Fibroblast of skin of left quadriceps (primary cell): ENCODE data around the gene QKI.
"Not testable (repeated sequence)": the region's sequence is repeated elsewhere in the genome, so short reads cannot be mapped to it uniquely, and the experiment has no call there.

Source experiments
- DNase-seq, 2 experiments: peaks; one replicate each; pipeline ENCODE4 v3.0.0-alpha.2; 2013; ENCODE audit warnings: low read depth in 2 of 2

Gene QKI

DNA sequence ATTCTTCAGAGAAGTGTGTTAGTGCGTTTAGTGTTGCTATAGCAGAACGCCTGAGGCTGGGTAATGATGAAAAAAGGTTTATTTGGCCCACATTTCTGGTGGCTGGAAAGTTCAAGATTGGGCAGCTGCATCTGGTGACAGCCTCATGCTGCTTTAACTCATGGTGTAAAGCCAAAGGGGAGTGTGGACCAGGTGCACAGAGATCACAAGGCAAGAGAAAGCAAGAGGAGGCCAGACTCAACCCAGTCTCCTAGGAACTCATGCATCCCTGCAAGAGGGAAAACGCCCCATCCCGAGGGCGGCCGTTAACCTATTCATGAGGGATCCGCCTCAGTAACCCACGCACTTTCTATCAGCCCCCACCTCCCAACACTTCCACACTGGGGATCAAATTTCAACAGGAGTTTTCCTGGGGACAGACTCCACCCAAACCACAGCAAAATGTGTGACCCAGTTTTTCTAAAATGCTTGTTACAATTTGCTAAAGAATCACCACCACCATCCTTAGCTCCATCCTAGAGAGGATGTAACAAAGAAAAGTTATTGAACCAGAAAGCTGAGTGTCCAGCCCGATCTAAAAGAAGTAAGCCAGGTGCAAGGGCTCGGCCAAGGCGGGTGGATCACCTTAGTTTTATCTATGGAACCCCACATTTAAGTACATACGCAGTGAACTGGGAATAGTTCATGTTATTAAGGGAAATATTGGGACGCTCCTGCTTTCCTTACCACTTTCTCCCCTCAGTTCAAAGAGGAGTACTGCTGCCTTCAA lies 164.8 kb downstream of the QKI start:
- no peak for DNase-seq

- no peak for DNase-seq
Observed at GRCh38 chr6:163579880-163580295, 165.4 kb downstream of the QKI start.

- DNase-seq: no peak
Observed at GRCh38 chr6:163580311-163581030, 166.0 kb downstream of the QKI start.

- DNase-seq: no peak
Observed at GRCh38 chr6:163583558-163583957, 169.0 kb downstream of the QKI start.

DNA sequence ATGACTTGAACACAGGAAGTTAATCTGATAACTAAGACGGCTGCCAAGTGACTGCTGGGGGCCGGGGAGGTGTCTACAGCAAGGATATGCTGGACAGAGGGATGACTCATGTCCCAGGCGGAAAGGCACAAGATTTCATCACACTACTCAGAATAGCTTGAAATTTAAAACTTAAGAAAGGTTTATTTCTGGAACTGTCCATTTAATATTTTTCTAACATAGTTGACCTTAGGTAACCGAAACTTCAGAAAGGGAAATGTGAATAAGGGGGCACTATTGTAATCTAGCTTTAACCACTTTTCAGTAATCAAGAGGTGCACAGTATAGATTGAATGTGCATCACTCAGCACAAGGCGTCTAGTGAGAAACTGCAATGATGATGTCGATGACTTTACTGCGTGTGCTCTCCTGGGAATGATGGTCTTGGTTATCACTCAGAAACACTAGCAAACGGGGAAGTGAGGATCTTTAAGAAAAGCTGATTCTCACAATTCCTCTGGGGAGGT lies 171.5 kb downstream of the QKI start:
- peak; percentile 58 to 63 for DNase-seq

GRCh38 chr6:163586888-163587287 lies 172.4 kb downstream of the QKI start:
- DNase-seq: no peak

DNA sequence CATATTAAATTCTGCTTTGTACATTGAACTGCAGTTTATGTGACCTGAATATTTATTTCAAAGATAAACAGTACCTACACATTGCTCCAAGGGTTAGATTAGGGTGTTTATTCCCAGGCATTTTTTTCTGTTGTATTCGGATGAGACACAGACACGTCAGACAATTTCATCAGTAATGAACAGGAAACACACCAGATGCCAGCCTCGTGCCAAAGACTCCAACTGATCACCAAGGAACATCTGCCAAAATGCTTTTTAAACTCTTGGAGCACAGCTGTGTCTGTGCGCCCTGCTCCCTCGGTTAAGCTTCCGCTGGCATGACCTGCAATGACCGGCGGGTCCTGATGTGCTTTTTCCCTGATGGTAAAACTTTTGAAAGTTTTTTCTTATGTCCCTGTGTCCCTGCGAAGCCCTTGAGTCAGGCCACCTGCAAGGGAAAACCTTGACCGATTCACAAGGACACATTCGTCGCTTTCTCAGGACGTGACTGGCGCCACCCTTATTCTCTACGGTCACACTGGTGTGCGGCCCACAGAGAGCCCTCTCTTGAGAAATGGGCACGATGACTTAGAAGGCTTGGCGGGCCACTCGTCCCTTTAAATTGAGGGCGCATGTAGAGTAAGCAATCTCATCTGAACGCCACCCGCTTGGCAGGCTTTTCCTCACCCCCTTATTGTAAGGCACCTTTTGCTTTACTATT lies 173.9 kb downstream of the QKI start:
- DNase-seq: peak in 1 of 2 experiments; percentile 21

GRCh38 chr6:163589387-163589786 lies 174.9 kb downstream of the QKI start:
- DNase-seq: no peak

GRCh38 chr6:163590132-163590531 lies 175.6 kb downstream of the QKI start:
- DNase-seq: not testable (repeated sequence)

DNA sequence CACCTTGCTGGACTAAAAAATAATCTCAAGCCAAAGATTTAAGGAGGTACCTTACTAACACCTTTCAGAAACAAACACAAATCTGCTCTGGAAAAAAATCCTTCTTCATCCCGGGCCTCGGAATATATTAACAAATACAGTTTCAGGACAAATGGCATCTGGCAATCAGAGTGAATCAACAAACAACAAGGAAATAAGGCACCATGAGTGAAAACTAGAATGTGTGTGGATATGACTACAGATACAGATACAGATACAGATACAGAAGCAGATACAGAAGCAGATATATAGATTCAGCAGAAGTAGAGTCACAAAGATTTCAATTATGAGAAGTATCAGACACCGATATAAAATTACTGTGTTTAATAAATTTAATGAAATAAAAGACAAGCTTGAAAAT lies 178.4 kb downstream of the QKI start:
- DNase-seq: no peak

DNA sequence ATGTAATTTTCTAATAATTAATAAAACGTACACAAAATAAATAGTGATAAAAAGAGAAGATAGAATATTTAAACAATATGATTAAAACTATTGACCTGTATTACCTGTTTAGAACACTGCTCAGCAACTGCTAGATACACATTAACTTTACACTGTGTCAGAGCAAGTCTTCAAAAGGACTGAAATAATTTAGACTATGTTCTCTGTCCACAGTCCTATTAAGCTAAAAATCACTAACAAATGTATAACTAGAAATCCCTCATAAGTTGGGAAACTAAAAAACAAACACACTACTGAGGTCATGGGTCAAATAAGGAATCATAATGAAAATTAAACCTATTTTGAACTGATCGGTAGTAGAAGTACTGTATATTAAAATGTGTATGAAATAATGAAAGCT lies 181.7 kb downstream of the QKI start:
- DNase-seq: no peak

DNA sequence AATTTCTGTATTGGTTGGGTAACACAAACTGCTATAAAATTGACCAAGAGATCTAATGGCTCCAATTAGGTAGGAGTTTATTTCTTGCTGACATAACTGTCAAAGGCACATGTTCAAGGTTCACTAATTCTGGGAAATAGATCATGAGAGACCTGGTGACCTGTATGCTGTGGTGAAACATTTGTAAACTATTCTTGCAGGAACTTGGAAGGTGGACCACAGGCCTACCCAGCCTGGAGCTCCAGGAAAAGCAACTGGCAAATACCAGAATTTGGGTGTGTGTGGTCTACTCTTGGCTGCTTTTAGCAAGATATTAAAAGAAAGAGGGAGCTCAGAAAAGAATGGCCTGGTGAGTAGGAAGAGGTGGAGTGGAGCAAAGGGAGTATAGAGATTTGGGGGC lies 184.6 kb downstream of the QKI start:
- no peak for DNase-seq

GRCh38 chr6:163599684-163600083 lies 185.2 kb downstream of the QKI start:
- DNase-seq: no peak

- DNase-seq: no peak
Observed at GRCh38 chr6:163600331-163600730, 185.8 kb downstream of the QKI start.

DNA sequence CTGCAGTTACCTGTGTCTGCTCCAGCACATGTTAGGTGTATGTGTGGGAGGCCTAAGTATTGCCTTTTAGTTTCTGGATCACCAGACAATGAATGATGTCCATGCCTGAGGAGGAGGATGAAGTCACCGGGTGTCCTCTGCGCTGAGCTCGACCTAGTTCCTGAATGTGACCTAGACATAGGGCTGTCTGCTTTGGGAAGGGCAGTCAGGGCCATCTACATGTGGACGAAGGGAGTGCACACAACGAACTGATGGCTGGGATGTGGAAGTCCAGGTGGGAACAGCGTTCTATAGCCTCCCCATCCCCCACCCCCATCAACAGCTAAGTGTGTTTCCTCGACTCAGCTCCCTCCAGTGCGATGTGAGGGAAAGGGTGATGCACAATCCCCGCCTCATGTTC lies 186.3 kb downstream of the QKI start:
- DNase-seq: no peak

GRCh38 chr6:163602851-163603250 lies 188.3 kb downstream of the QKI start:
- no peak for DNase-seq

DNA sequence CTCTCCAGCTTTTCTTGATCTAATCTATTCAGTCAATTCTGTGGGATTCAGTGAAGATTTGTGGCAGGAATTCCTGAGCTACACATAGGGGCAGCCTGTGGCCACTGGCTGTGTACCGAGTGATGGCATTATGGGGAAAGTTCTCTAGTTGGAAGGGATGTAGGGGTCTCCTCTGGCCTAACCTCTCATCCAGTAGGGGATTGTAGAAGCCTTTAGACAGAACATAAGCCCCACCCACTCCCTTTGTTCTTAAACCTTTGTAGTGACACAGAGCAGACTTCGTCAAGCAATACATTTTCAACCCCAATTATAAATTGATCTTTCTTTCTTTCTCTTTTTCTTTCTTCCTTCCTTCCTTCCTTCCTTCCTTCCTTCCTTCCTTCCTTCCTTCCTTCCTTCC lies 188.9 kb downstream of the QKI start:
- DNase-seq: no peak

DNA sequence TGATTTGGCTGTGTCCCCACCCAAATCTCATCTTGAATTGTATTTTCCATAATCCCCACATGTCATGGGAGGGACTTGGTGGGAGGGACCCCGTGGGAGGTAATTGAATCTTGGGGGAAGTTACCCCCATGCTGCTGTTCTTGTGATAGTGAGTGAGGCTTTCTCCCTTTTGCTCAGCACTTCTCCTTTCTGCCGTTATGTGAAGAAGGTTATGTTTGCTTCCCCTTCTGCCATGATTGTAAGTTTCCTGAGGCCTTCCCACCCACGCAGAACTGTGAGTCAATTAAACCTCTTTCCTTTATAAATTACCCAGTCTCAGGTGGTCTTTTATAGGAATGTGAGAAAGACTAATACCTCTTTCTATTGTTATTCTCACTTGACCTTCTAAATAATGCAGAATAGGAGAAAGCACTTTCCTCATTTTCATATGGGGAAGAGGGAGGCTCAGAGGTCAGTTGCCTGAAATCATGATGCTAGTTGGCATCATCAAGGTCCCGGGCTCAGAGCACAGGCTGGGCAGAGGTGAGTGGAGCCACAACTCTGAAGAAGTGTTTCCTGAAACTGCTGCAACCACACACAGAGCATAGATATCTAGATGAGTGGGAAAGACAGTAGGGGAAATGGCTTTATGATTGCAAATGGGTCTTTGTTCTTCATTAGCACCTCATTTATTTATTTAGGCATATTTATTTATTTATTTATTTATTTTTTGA lies 191.0 kb downstream of the QKI start:
- no peak for DNase-seq

- DNase-seq: no peak
Observed at GRCh38 chr6:163607792-163608191, 193.3 kb downstream of the QKI start.

GRCh38 chr6:163608204-163608644 lies 193.7 kb downstream of the QKI start:
- no peak for DNase-seq

DNA sequence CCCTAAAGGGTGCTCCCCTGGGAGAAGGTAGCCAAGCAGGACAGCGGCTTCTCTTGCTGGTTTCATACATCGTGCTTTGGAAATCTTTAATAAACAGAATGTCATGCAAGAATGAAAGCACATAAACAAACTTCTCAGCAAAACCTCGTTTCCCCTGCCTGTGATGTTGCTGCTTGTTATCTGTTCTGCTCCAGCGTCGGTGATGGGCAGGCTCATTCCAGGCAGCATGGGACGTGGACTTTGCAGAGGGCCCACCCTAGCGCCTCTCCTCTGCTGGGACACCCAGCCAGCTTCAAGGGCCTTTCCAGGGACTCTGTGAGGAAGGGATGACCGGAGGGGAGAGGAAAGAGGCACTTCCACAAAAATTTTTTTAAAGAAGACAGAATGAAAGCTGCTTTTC lies 197.7 kb downstream of the QKI start:
- no peak for DNase-seq

DNA sequence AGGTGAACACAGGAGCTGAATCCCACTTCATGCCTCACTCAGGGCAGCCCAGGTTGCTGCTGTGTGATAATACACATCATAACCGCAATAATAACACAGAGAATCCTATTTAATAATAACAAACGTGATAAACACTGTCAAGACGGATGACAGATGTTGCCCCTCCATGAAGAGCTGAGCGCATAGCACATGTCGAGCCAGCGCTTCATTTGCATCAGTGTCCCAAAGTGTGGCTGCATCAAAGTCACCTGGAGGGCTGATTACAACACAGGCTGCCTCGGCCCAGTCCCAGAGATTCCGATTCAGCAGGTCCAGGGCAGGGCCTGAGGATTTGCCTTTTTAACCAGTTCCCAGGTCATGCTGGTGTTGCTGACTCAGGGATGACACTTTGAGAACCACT lies 198.5 kb downstream of the QKI start:
- no peak for DNase-seq
